GM19438 (cell line): Measurements from ENCODE around the gene WDR45B.

Experiments used
- ATAC-seq: cut with Tn5 transposase; IDR thresholded peaks from one replicate; pipeline ENCODE4 v1.9.1; 2021; ENCODE audit warnings: low read depth; ENCODE audit not compliant: unreplicated experiment

The WDR45B gene

DNA sequence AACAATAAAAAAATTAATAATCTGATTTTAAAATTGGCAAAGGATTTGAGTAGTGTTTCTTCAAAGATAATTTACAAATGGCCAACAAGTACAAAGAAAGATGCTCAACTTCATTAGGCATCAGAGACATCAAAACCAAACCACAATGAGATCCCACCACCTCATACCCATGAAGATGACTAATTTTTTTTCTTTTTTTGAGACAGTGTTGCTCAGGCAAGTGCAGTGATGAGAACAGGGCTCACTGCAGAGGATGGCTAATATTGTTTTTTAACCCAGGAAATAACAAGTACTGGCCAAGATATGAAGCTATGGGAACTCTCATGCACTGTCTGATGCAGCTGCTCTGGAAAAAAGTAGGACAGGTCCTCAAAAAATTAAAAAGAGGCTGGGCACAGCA is 14.9 kb downstream of the WDR45B start:
- no peak for ATAC-seq

DNA sequence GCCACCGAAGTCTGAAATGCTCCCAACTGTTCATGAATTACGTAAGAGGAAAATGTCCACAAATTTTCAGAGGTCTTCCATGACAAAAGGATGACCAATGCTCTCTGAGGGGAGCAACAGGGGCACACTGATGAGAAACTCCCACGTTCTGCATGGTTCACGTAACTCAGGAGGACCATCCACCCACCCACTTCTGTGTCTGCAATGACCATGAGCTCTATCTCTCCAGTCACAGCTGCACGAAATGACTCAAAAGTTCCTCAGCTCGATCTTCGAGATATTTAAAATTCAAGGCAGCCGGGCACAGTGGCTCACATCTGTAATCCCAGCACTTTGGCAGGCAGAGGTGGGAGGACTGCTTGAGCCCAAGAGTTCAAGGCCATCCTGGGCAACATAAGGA is 15.8 kb downstream of the WDR45B start:
- no peak for ATAC-seq

DNA sequence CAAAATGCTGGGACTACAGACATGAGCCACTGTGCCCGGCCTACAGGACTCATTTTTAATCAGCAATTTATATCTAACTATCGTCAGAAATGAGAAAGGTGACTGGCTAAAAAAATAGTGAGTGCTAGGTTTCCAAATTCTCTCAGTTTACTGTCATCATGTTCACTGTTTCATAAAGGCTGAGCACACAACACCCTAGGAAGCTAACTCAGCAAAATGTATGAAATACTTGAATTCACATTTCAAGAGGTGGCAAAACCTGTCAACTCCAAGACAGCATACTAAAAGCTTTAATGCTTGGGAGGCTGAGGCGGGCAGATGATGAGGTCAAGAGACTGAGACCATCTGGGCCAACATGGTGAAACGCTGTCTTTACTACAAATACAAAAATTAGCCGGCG is 16.7 kb downstream of the WDR45B start:
- no peak for ATAC-seq

DNA sequence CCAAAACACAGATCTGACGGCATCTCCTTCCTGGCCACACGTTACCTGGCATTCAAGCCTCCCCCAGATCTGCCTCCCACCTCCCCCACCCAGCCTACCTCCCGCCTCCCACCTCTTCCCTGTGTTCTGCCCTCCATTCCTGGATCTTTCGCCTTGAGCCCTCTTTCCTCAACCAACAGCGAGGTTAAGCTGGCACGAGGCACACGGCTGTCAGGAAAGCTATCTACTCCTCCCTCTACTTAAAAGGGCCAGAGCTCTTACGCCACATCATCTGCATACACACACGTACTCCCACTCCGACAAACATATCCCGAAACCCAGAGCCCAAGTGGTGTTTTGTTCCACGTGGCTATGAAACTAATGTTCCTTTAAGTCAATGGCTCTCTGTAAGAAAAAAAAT is 18.0 kb downstream of the WDR45B start:
- ATAC-seq = no peak

- no peak for ATAC-seq
Observed at GRCh38 chr17:82629748-82630147, 18.5 kb downstream of the WDR45B start.

GRCh38 chr17:82627405-82627804 is 20.8 kb downstream of the WDR45B start:
- no peak for ATAC-seq

GRCh38 chr17:82623707-82624106 is 24.5 kb downstream of the WDR45B start:
- no peak for ATAC-seq

- ATAC-seq = no peak
Observed at GRCh38 chr17:82619641-82620040, 28.6 kb downstream of the WDR45B start.

GRCh38 chr17:82619211-82619610 is 29.0 kb downstream of the WDR45B start:
- ATAC-seq = no peak

DNA sequence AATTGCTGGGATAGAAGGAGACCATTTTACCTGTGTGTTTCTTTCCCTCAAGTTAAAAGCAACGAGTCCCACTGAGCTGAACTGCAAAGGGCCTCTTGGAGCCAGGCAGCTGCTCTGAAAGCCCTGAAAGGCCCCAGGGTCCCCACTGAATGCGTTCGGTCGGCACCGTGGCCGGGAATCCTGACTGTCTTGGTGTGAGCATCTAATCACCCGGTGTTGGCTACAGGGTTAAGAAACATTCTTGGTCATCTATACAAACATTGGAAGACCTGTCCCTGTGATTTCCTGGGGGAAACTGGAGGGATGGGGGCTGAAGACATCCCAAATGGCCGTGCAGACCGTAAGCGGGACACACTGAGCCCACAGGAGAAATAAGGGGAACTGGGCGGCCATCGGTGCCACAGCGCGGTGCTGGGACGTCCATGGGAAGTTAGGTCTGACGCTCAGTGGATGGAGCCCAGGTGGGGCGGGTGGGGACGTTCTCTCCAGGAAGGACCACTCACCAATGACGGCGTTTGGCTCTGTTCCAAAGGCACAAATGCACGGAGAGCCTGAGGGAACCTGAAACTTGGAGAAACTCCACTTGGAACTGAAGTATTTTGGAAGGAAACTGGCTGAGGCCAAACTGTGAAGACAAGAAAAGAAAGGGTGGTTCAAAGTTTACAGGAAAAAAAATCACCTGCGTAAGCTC is 32.1 kb downstream of the WDR45B start:
- no peak for ATAC-seq

GRCh38 chr17:82615084-82616020 is 32.9 kb downstream of the WDR45B start:
- no peak for ATAC-seq

DNA sequence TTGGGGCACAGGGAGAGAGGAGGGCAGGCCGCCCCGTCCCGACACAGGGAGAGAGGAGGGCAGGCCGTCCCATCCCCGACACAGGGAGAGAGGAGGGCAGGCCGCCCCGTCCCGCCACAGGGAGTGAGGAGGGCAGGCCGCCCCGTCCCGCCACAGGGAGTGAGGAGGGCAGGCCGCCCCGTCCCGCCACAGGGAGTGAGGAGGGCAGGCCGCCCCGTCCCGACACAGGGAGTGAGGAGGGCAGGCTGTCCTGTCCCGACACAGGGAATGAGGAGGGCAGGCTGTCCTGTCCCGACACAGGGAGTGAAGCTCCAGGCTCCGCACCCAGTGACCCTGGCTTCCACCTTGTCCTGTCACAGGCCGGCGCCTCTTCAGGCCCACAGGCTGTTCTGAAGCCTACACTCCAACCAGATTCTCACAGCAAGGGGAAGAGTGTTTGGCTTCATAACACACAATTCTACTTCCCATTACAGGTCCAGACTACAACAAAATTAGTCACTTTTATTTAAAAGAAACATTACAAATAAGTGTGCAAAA is 34.1 kb downstream of the WDR45B start:
- ATAC-seq = no peak

GRCh38 chr17:82613283-82614094 is 34.8 kb downstream of the WDR45B start:
- no peak for ATAC-seq

- no peak for ATAC-seq
Observed at GRCh38 chr17:82611140-82612058, 36.8 kb downstream of the WDR45B start.

DNA sequence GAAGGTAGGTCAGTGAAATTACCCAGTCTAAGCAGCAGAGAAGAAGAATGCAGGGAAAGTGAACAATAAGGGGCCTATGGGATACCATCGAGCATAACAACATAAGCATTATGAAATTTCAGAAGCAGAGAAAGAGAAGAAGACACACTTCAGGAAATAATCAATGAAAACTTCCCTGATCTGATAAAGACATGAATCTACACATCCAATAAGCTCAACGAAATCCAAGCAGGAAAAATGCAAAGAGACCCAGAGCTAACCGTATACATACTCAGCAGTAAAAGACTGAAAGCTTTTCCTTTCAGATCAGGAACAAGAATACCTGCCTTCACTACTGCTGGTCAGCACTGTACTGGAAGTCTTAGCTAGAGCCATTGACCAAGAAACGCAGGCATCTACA is 38.6 kb downstream of the WDR45B start:
- no peak for ATAC-seq

- ATAC-seq = no peak
Observed at GRCh38 chr17:82608816-82609215, 39.4 kb downstream of the WDR45B start.

DNA sequence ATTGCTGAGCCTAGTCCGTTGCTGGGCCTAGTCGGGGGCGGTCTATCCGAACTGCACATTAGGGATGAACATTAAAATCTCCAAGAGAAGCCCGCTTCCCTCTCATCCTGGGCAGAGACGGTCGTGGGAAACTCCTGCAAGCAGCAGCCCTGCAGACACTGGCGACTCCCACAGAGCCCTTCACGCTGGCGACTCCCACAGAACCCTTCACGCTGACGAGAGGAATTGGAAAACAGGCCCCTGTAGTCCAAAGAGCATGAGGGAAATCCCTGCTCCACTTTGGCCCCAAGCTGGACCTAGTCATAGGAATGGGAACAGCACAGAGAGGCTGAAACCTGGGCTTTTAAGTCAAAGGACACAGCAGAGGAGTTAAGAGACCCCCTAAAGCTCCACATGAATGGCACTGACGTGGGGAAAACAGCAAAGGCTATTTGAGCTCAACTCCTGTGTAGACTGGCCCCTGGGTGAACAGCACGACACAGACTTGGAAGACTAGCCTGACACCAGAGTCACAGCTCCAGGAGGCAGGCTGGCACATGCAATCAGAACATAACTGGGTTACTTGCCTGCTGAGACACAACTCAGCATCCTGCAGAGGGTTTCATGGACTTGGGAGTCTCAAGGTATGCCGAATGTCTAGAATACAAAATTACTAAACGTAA is 42.2 kb downstream of the WDR45B start:
- no peak for ATAC-seq

DNA sequence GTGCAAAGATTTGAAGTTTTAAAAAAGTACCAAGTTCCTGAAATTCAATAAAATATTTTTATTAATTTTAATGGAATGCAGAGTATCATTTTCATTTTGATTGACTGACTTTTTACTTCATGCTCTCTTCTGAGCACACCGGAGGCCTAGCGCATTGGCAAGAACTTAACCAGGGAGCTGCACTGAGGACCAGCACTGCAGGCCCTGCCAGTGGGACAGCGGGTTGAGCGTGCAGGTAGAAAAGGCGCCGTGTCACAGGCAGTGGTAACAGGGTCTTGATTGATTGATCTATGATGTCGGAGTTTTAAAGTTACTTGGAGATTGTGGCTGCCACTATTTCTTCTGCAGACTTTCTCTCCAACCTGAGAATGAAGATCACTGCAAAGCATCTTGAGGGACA is 43.7 kb downstream of the WDR45B start:
- ATAC-seq = no peak

- no peak for ATAC-seq
Observed at GRCh38 chr17:82603981-82604448, 44.2 kb downstream of the WDR45B start.
